Hindlimb muscle (tissue), 1 donor: Measurements from ENCODE around the gene GALK2. TPM values are rescaled to one million over a fixed set of nuclear protein-coding genes. Genes with fewer than 3 reads are reported as not detected.
A peak's percentile ranks its signal among the peaks of the same experiment; 100 is the strongest.
"Not testable (repeated sequence)": the region's sequence is repeated elsewhere in the genome, so short reads cannot be mapped to it uniquely, and the experiment has no call there.

ENCODE experiments used
- DNase-seq: peaks from one replicate; pipeline ENCODE4 v3.0.0-alpha.2; 2013
- polyA plus RNA-seq: library from polyadenylated mRNA; unstranded; fragments of 120-200 nt; gene quantifications from one replicate; pipeline ENCODE4 v1.2.1, GENCODE V29; 2013; ENCODE audit not compliant: insufficient read length

Gene GALK2
- polyA plus RNA-seq, 1 donor, result 14.5 TPM

- DNase-seq, result no peak
Observed at GRCh38 chr15:49225572-49226281, 55.7 kb downstream of the GALK2 start.

- DNase-seq, result no peak
Observed at GRCh38 chr15:49227602-49228001, 57.6 kb downstream of the GALK2 start.

- DNase-seq, result no peak
Observed at GRCh38 chr15:49229922-49230321, 59.9 kb downstream of the GALK2 start.

- no peak for DNase-seq
Observed at GRCh38 chr15:49232236-49232806, 62.3 kb downstream of the GALK2 start.

- peak; percentile 78 for DNase-seq
Observed at GRCh38 chr15:49235446-49236124, 65.5 kb downstream of the GALK2 start.

- no peak for DNase-seq
Observed at GRCh38 chr15:49236869-49237268, 66.8 kb downstream of the GALK2 start.

GRCh38 chr15:49238342-49238741 is 68.3 kb downstream of the GALK2 start:
- peak; percentile 70 for DNase-seq

GRCh38 chr15:49239105-49239504 is 69.1 kb downstream of the GALK2 start:
- no peak for DNase-seq

- DNase-seq, result no peak
Observed at GRCh38 chr15:49242820-49243219, 72.8 kb downstream of the GALK2 start.

GRCh38 chr15:49247556-49248110 is 77.6 kb downstream of the GALK2 start:
- DNase-seq, result no peak

GRCh38 chr15:49248291-49248690 is 78.2 kb downstream of the GALK2 start:
- no peak for DNase-seq

GRCh38 chr15:49255966-49256759 is 86.1 kb downstream of the GALK2 start:
- DNase-seq, result no peak

- not testable (repeated sequence) for DNase-seq
Observed at GRCh38 chr15:49265117-49265516, 95.1 kb downstream of the GALK2 start.

GRCh38 chr15:49265911-49266310 is 95.9 kb downstream of the GALK2 start:
- DNase-seq, result no peak

GRCh38 chr15:49270541-49271421 is 100.7 kb downstream of the GALK2 start:
- no peak for DNase-seq

GRCh38 chr15:49273734-49274318 is 103.8 kb downstream of the GALK2 start:
- no peak for DNase-seq

- DNase-seq, result no peak
Observed at GRCh38 chr15:49278751-49279150, 108.7 kb downstream of the GALK2 start.

GRCh38 chr15:49279521-49280456 is 109.7 kb downstream of the GALK2 start:
- DNase-seq, result no peak

GRCh38 chr15:49282366-49282765 is 112.3 kb downstream of the GALK2 start:
- DNase-seq, result no peak
